Measurements from ENCODE around the gene KMT2D. TPM values are rescaled to one million over a fixed set of nuclear protein-coding genes. Genes with fewer than 3 reads are reported as not detected.

KMT2D gene
- total RNA-seq, 1 donor from 2014 or later = 38.1 TPM

Other genes starting within 250 kb of the KMT2D start
- 5.9 TPM for gene CACNB3, start 242.3 kb downstream of the KMT2D start, total RNA-seq
- gene DDX23, start 208.6 kb downstream of the KMT2D start, total RNA-seq = 32.4 TPM
- 0.11 TPM for gene RND1, start 194.9 kb downstream of the KMT2D start, total RNA-seq
- 3.4 TPM for gene FKBP11, start 135.3 kb downstream of the KMT2D start, total RNA-seq
- gene ARF3, start 103.3 kb downstream of the KMT2D start, total RNA-seq = 43.7 TPM
- gene WNT10B, start 89.1 kb downstream of the KMT2D start, total RNA-seq = 0.40 TPM
- not detected for gene WNT1, start 82.5 kb downstream of the KMT2D start, total RNA-seq
- gene DDN, start 61.4 kb downstream of the KMT2D start, total RNA-seq = 0.78 TPM
- 92.8 TPM for gene PRKAG1, start 42.0 kb downstream of the KMT2D start, total RNA-seq
- 0.48 TPM for gene RHEBL1, start 9.2 kb upstream of the KMT2D start, total RNA-seq
- 0.32 TPM for gene DHH, start 34.0 kb upstream of the KMT2D start, total RNA-seq
- gene LMBR1L, start 50.1 kb upstream of the KMT2D start, total RNA-seq = 30.0 TPM
- 333 TPM for gene TUBA1B, start 70.6 kb upstream of the KMT2D start, total RNA-seq
- gene TUBA1A, start 128.3 kb upstream of the KMT2D start, total RNA-seq = 88.1 TPM
- 50.9 TPM for gene TUBA1C, start 204.3 kb upstream of the KMT2D start, total RNA-seq
- gene PRPH, start 234.4 kb upstream of the KMT2D start, total RNA-seq = not detected

Measured in Right ventricle myocardium superior (tissue), 1 donor.